ENCODE results near the gene ZNF148.

DNA sequence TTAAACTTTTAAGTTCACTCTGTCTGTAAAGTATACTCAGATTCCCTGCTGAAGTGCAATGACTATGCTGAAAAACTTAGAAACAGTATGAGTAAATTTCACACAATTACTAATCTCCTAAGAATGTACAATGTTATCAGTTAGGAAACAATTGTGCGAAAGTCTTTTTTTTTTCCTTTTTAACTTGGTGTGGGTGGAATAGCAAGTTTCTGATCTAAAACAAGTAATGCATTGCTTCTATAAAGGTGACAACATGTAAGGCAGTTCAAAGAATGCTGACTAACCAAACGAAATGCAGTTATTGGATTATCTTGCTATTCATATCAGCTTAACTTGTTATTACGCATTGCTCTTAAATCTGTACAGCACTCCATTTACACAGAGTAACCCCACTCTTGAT, 143.2 kb downstream of the ZNF148 start:
- TF ChIP-seq FOXM1 (IDR thresholded peaks at IDR 0.05; ENCODE audit: borderline replicate concordance, low read depth): no peak
- TF ChIP-seq RAD21 (IDR thresholded peaks at IDR 0.05; ENCODE audit: low read depth): no peak
- TF ChIP-seq CEBPB (IDR thresholded peaks at IDR 0.05): no peak
- TF ChIP-seq, protein P1, sequence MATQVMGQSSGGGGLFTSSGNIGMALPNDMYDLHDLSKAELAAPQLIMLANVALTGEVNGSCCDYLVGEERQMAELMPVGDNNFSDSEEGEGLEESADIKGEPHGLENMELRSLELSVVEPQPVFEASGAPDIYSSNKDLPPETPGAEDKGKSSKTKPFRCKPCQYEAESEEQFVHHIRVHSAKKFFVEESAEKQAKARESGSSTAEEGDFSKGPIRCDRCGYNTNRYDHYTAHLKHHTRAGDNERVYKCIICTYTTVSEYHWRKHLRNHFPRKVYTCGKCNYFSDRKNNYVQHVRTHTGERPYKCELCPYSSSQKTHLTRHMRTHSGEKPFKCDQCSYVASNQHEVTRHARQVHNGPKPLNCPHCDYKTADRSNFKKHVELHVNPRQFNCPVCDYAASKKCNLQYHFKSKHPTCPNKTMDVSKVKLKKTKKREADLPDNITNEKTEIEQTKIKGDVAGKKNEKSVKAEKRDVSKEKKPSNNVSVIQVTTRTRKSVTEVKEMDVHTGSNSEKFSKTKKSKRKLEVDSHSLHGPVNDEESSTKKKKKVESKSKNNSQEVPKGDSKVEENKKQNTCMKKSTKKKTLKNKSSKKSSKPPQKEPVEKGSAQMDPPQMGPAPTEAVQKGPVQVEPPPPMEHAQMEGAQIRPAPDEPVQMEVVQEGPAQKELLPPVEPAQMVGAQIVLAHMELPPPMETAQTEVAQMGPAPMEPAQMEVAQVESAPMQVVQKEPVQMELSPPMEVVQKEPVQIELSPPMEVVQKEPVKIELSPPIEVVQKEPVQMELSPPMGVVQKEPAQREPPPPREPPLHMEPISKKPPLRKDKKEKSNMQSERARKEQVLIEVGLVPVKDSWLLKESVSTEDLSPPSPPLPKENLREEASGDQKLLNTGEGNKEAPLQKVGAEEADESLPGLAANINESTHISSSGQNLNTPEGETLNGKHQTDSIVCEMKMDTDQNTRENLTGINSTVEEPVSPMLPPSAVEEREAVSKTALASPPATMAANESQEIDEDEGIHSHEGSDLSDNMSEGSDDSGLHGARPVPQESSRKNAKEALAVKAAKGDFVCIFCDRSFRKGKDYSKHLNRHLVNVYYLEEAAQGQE (IDR thresholded peaks at IDR 0.05; ENCODE audit: low read depth): no peak

All from Ishikawa (cell line).